Neural cell (in vitro differentiated cells): ENCODE data around the gene ZBTB24. TPM values are rescaled to one million over a fixed set of nuclear protein-coding genes. Genes with fewer than 3 reads are reported as not detected.
"Not testable (repeated sequence)": the region's sequence is repeated elsewhere in the genome, so short reads cannot be mapped to it uniquely, and the experiment has no call there.

Experiments
- H2AFZ ChIP-seq: fragments of 200-600, 300-800 bp; sonication (generic), shearing (Covaris generic); 2 replicates; pipeline ENCODE4 v1.6.0; 2014; ENCODE audit warnings: low read depth, mild to moderate bottlenecking, antibody characterized with exemption, low read length, moderate library complexity
- H3F3A ChIP-seq: fragments of 200-600 bp; shearing (Covaris generic); 2 replicates; pipeline ENCODE4 v1.6.1; 2016; ENCODE audit warnings: mild to moderate bottlenecking, moderate library complexity, mixed read lengths, antibody characterized with exemption, low read length; ENCODE audit not compliant: insufficient read depth, poor library complexity, severe bottlenecking
- H3K27ac ChIP-seq: fragments of 200-600, 300-800 bp; sonication (generic), shearing (Covaris generic); 2 replicates; pipeline ENCODE4 v1.5.1; 2014; ENCODE audit warnings: mild to moderate bottlenecking, low read length, moderate library complexity
- H3K27me3 ChIP-seq: fragments of 300-800, 200-600 bp; sonication (generic), shearing (Covaris generic); 2 replicates; pipeline ENCODE4 v1.6.0; 2014; ENCODE audit warnings: mild to moderate bottlenecking, low read depth, low read length, moderate library complexity; ENCODE audit not compliant: insufficient read depth
- H3K36me3 ChIP-seq: fragments of 300-800, 200-600 bp; sonication (generic), shearing (Covaris generic); 2 replicates; pipeline ENCODE4 v1.5.1; 2014; ENCODE audit warnings: mild to moderate bottlenecking, antibody characterized with exemption, low read length, moderate library complexity; ENCODE audit not compliant: insufficient read depth
- H3K4me2 ChIP-seq: fragments of 300-800, 200-600 bp; sonication (generic), shearing (Covaris generic); 2 replicates; pipeline ENCODE4 v1.6.0; 2014; ENCODE audit warnings: mild to moderate bottlenecking, low read length
- H3K4me3 ChIP-seq: fragments of 300-800, 200-600 bp; sonication (generic), shearing (Covaris generic); 2 replicates; pipeline ENCODE4 v1.5.1; 2014; ENCODE audit warnings: mild to moderate bottlenecking, low read length, moderate library complexity
- H3K79me2 ChIP-seq: fragments of 200-600 bp; shearing (Covaris generic); replicated peaks from 2 replicates; pipeline ENCODE4 v1.6.0; 2014; ENCODE audit warnings: mild to moderate bottlenecking, low read length, moderate library complexity; ENCODE audit not compliant: insufficient read depth
- H3K9ac ChIP-seq: fragments of 300-800, 200-600 bp; sonication (generic), shearing (Covaris generic); 2 replicates; pipeline ENCODE4 v1.6.1; 2016; ENCODE audit warnings: mild to moderate bottlenecking, low read length, mixed read lengths
- H3K9me2 ChIP-seq: fragments of 200-600 bp; shearing (Covaris generic); 2 replicates; pipeline ENCODE4 v1.6.1; 2016; ENCODE audit warnings: mild to moderate bottlenecking, low read length, mixed read lengths; ENCODE audit not compliant: insufficient read depth
- H3K9me3 ChIP-seq: fragments of 200-600, 300-800 bp; sonication (generic), shearing (Covaris generic); 2 replicates; pipeline ENCODE4 v1.6.1; 2016; ENCODE audit warnings: mild to moderate bottlenecking, mixed run types, low read length, moderate library complexity, mixed read lengths
- H4K20me1 ChIP-seq: fragments of 200-600 bp; shearing (Covaris generic); 2 replicates; pipeline ENCODE4 v1.6.1; 2016; ENCODE audit warnings: mild to moderate bottlenecking, mixed run types; ENCODE audit not compliant: insufficient read depth
- EP300 ChIP-seq: fragments of 450-650 bp; conservative IDR thresholded peaks from 2 replicates; pipeline ENCODE4 v1.6.1; 2014; ENCODE audit warnings: antibody characterized with exemption, mild to moderate bottlenecking, moderate library complexity; ENCODE audit not compliant: poor library complexity, severe bottlenecking
- EZH2 ChIP-seq: fragments of 200-600, 300-800 bp; shearing (Covaris generic), sonication (generic); IDR thresholded peaks from 2 replicates; pipeline ENCODE4 v1.6.1; 2014; ENCODE audit warnings: antibody characterized with exemption, low read length, borderline replicate concordance, mild to moderate bottlenecking; ENCODE audit not compliant: insufficient read depth, poor library complexity, severe bottlenecking
- MXI1 ChIP-seq: fragments of 450-650 bp; conservative IDR thresholded peaks from 2 replicates; pipeline ENCODE4 v1.6.1; 2014; ENCODE audit warnings: antibody characterized with exemption, mild to moderate bottlenecking; ENCODE audit not compliant: poor library complexity, severe bottlenecking
- POLR2AphosphoS5 ChIP-seq: IDR thresholded peaks from 2 replicates; pipeline ENCODE4 v1.6.1; 2012
- RAD21 ChIP-seq: fragments of 450-650 bp; conservative IDR thresholded peaks from 2 replicates; pipeline ENCODE4 v1.6.1; 2014; ENCODE audit warnings: antibody characterized with exemption, mild to moderate bottlenecking, moderate library complexity
- SMC3 ChIP-seq: fragments of 450-650 bp; conservative IDR thresholded peaks from 2 replicates; pipeline ENCODE4 v1.6.1; 2014; ENCODE audit warnings: antibody characterized with exemption, mild to moderate bottlenecking, moderate library complexity; ENCODE audit not compliant: poor library complexity
- TAF1 ChIP-seq: IDR thresholded peaks from 2 replicates; pipeline ENCODE4 v1.6.1; 2012; ENCODE audit warnings: low read depth
- polyA plus RNA-seq: library from polyadenylated mRNA; depleted of rRNA; stranded (reverse); fragments of >200 nt; gene quantifications from 2 replicates; pipeline ENCODE4 v1.2.3, GENCODE V29; 2014
- TF ChIP-seq, protein P1 (sequence below): IDR thresholded peaks from 2 replicates; pipeline ENCODE4 v1.6.1; 2012; ENCODE audit warnings: borderline replicate concordance
- TF ChIP-seq, protein P2 (sequence below): fragments of 450-650 bp; IDR thresholded peaks from 2 replicates; pipeline ENCODE4 v1.5.1; 2014; ENCODE audit warnings: antibody characterized with exemption, mild to moderate bottlenecking, moderate library complexity; ENCODE audit not compliant: poor library complexity, severe bottlenecking

Gene ZBTB24
- polyA plus RNA-seq, 1 donor from 2014 or later, result 6.0 TPM

DNA sequence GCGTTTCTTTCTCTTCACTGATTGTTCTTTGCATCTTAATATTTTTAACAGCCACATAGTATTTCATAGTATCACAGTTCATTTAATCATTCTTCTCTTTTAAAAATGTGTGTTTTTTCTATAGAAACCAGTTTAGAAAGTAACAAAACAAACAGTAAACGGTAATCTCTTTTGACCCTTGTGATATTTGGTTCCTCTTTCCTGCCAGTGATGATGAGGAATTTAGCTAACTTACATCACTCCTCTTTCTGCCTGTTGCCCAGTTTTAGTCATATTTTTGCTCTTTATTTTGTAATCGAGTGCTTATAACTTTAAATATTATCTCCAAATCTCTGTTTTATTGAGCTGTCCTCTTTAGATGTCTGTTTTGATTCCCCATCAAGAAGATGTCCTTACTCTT is 38.1 kb upstream of the ZBTB24 start:
- no peak overlapping the region for H3K9ac ChIP-seq

DNA sequence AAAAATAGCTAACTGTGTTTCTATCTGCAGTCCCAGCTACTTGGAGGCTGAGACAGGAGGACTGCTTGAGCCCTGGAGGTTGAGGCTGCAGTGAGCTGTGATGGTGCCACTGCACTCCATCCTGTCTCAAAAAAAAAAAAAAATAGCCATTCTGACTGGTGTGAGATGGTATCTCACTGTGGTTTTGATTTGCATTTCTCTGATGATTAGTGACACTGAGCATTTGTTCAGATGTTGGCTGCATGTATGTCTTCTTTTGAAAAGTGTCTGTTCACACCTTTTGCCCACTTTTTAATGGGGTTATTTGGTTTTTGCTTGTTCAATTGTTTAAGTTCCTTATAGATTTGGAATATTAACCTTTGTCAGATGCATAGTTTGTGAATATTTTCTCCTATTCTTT is 36.6 kb upstream of the ZBTB24 start:
- not testable (repeated sequence) for H3F3A ChIP-seq, H3K9me2 ChIP-seq, H2AFZ ChIP-seq, H4K20me1 ChIP-seq, H3K27me3 ChIP-seq, H3K36me3 ChIP-seq, H3K4me3 ChIP-seq, H3K9ac ChIP-seq, H3K4me2 ChIP-seq, H3K27ac ChIP-seq, H3K79me2 ChIP-seq, H3K9me3 ChIP-seq

More for the DNA sequence above, 38.1 kb upstream of the ZBTB24 start:
- no peaks in the 10 kb centered on the region for H3K27me3 ChIP-seq
- H4K20me1 ChIP-seq, result no peaks in the 10 kb centered on the region
- H3F3A ChIP-seq, result no peaks in the 10 kb centered on the region
- H3K4me3 ChIP-seq, result no peak overlapping the region
- H3K79me2 ChIP-seq, result no peaks in the 10 kb centered on the region
- H2AFZ ChIP-seq, result no peak overlapping the region
- no peak for TF ChIP-seq EZH2
- H3K36me3 ChIP-seq, result no peaks in the 10 kb centered on the region
- H3K9me3 ChIP-seq, result no peaks in the 10 kb centered on the region
- H3K9me2 ChIP-seq, result no peaks in the 10 kb centered on the region
- no peak overlapping the region for H3K4me2 ChIP-seq
- H3K27ac ChIP-seq, result no peak overlapping the region

DNA sequence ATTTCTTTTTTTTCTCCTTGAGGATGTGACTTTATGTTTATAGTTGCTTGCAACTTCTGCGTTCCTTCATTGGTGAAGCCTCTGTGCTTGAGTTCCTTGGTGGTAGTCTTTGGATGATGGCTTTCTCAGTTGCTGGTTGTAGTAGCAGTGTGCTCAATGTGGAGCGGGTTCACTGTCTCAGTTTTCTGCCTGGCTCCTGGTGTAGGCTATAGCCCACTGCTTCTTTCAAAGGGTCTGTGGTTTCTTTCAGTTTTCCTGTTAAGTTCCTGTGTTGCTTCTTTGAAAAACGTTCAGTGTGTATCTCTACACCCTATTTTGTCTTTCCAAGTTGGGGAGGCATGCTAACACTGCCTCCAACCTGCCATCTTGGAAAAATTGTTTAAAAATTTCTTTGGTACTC is 33.9 kb upstream of the ZBTB24 start:
- no peaks in the 10 kb centered on the region for H3K9me2 ChIP-seq
- H3K4me3 ChIP-seq, result no peak overlapping the region
- TF ChIP-seq POLR2AphosphoS5, result no peak
- no peak for TF ChIP-seq EZH2
- TF ChIP-seq SMC3, result no peak
- TF ChIP-seq, protein P1, sequence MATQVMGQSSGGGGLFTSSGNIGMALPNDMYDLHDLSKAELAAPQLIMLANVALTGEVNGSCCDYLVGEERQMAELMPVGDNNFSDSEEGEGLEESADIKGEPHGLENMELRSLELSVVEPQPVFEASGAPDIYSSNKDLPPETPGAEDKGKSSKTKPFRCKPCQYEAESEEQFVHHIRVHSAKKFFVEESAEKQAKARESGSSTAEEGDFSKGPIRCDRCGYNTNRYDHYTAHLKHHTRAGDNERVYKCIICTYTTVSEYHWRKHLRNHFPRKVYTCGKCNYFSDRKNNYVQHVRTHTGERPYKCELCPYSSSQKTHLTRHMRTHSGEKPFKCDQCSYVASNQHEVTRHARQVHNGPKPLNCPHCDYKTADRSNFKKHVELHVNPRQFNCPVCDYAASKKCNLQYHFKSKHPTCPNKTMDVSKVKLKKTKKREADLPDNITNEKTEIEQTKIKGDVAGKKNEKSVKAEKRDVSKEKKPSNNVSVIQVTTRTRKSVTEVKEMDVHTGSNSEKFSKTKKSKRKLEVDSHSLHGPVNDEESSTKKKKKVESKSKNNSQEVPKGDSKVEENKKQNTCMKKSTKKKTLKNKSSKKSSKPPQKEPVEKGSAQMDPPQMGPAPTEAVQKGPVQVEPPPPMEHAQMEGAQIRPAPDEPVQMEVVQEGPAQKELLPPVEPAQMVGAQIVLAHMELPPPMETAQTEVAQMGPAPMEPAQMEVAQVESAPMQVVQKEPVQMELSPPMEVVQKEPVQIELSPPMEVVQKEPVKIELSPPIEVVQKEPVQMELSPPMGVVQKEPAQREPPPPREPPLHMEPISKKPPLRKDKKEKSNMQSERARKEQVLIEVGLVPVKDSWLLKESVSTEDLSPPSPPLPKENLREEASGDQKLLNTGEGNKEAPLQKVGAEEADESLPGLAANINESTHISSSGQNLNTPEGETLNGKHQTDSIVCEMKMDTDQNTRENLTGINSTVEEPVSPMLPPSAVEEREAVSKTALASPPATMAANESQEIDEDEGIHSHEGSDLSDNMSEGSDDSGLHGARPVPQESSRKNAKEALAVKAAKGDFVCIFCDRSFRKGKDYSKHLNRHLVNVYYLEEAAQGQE, result no peak
- TF ChIP-seq MXI1, result no peak
- no peak for TF ChIP-seq RAD21
- TF ChIP-seq TAF1, result no peak
- TF ChIP-seq, protein P2, sequence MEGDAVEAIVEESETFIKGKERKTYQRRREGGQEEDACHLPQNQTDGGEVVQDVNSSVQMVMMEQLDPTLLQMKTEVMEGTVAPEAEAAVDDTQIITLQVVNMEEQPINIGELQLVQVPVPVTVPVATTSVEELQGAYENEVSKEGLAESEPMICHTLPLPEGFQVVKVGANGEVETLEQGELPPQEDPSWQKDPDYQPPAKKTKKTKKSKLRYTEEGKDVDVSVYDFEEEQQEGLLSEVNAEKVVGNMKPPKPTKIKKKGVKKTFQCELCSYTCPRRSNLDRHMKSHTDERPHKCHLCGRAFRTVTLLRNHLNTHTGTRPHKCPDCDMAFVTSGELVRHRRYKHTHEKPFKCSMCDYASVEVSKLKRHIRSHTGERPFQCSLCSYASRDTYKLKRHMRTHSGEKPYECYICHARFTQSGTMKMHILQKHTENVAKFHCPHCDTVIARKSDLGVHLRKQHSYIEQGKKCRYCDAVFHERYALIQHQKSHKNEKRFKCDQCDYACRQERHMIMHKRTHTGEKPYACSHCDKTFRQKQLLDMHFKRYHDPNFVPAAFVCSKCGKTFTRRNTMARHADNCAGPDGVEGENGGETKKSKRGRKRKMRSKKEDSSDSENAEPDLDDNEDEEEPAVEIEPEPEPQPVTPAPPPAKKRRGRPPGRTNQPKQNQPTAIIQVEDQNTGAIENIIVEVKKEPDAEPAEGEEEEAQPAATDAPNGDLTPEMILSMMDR, result no peak
- TF ChIP-seq EP300, result no peak
- no peaks in the 10 kb centered on the region for H3K27me3 ChIP-seq
- H4K20me1 ChIP-seq, result no peaks in the 10 kb centered on the region
- no peaks in the 10 kb centered on the region for H3K79me2 ChIP-seq
- no peaks in the 10 kb centered on the region for H3K9me3 ChIP-seq
- H3K9ac ChIP-seq, result no peak overlapping the region
- H3K36me3 ChIP-seq, result no peaks in the 10 kb centered on the region
- H2AFZ ChIP-seq, result no peak overlapping the region
- H3K27ac ChIP-seq, result no peak overlapping the region
- H3K4me2 ChIP-seq, result no peak overlapping the region
- no peaks in the 10 kb centered on the region for H3F3A ChIP-seq
